Measurements from ENCODE around the gene NFU1.

DNA sequence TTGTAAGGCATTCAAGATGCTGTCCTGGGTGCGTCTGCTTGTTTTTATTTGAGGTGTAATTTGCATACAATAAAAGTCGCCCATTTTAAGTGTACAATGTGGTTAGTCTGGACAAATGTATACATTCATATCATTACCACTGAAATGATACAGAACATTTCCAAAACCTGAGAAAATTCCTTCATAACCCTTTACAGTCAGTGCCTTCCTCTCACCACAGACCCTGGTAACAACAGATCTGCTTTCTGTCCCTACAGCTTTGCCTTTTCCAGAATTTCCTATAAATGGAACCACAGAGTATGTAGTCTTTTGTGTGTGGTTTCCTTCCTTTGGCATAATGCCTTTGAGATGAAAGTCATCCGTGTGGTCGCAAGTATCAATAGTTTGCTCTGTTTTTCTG, 45.8 kb upstream of the NFU1 start:
- TF ChIP-seq, protein P1, sequence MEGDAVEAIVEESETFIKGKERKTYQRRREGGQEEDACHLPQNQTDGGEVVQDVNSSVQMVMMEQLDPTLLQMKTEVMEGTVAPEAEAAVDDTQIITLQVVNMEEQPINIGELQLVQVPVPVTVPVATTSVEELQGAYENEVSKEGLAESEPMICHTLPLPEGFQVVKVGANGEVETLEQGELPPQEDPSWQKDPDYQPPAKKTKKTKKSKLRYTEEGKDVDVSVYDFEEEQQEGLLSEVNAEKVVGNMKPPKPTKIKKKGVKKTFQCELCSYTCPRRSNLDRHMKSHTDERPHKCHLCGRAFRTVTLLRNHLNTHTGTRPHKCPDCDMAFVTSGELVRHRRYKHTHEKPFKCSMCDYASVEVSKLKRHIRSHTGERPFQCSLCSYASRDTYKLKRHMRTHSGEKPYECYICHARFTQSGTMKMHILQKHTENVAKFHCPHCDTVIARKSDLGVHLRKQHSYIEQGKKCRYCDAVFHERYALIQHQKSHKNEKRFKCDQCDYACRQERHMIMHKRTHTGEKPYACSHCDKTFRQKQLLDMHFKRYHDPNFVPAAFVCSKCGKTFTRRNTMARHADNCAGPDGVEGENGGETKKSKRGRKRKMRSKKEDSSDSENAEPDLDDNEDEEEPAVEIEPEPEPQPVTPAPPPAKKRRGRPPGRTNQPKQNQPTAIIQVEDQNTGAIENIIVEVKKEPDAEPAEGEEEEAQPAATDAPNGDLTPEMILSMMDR (IDR thresholded peaks at IDR 0.05): no peak
- no peak for TF ChIP-seq POLR2A (IDR thresholded peaks at IDR 0.05)

Data from right lobe of liver (tissue), 4 donors.